GM06990 (cell line): ENCODE data around the gene NUP54.

Experiments used
- DNase-seq: peaks from one replicate; pipeline ENCODE4 v3.0.0-alpha.2; 2011; ENCODE audit not compliant: insufficient read length; ENCODE audit errors: extremely low read depth
- H3K27me3 ChIP-seq: replicated peaks from 2 replicates; pipeline ENCODE4 v1.6.0; 2011; ENCODE audit warnings: low read length; ENCODE audit not compliant: control insufficient read depth, insufficient read depth
- H3K36me3 ChIP-seq: 2 replicates; pipeline ENCODE4 v1.5.1; 2011; ENCODE audit warnings: low read length; ENCODE audit not compliant: control insufficient read depth, insufficient read depth
- H3K4me3 ChIP-seq: replicated peaks from 2 replicates; pipeline ENCODE4 v1.5.1; 2011; ENCODE audit warnings: low read depth, mild to moderate bottlenecking, control low read depth, low read length
- TF ChIP-seq, protein P1 (sequence below): IDR thresholded peaks from 2 replicates; pipeline ENCODE4 v1.5.1; 2011; ENCODE audit warnings: low read length, control low read depth, mild to moderate bottlenecking, inconsistent platforms; ENCODE audit not compliant: insufficient read depth, poor library complexity, severe bottlenecking

Gene NUP54, protein sequence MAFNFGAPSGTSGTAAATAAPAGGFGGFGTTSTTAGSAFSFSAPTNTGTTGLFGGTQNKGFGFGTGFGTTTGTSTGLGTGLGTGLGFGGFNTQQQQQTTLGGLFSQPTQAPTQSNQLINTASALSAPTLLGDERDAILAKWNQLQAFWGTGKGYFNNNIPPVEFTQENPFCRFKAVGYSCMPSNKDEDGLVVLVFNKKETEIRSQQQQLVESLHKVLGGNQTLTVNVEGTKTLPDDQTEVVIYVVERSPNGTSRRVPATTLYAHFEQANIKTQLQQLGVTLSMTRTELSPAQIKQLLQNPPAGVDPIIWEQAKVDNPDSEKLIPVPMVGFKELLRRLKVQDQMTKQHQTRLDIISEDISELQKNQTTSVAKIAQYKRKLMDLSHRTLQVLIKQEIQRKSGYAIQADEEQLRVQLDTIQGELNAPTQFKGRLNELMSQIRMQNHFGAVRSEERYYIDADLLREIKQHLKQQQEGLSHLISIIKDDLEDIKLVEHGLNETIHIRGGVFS

DNA sequence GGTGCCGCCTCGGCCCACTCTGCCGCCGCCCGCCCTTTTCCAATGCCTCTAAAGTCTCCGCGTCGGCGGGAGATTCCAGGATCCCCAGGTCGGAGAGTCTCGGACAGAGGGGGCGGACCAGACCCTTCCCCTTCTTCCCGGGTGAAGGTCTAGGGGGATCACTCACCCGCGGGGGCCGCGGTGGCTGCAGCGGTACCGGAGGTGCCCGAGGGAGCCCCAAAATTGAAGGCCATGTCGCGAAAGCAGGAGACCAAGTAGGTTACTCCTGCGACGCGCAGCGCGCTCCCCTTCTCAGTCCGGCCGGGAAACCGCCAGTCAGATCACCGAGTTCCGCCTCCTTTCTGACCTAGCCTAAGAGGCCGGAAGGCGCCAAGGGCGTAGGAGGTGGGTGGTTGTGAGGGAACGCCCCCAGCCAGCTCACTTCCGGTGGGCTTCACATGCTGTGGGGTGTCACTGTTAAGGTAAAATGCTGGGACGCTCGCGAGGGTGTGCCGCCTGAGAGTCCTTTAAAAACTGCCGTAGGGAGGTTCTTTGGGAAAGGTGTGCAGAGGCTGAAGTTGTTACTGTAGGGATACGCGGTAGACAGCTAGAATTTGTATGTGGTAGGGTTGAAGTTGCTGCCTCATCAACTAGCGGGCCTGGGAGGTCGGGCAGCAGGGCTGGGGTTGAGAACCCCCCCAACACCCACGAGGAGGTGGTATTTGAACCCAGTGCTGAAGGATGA, at the start of gene NUP54:
NUP54 (minus strand) TSS at position 256 of the 724 bp plus-strand sequence; CDS start at position 233, 23 bp downstream.
- DNase-seq = peak; percentile 99
- Histone ChIP-seq H3K4me3 (peak within 1 kb of the TSS; percentile 86), H3K27me3 (no peaks in the 10 kb centered on the region), H3K36me3 (no peaks in the 10 kb centered on the region)
- TF ChIP-seq, protein P1, sequence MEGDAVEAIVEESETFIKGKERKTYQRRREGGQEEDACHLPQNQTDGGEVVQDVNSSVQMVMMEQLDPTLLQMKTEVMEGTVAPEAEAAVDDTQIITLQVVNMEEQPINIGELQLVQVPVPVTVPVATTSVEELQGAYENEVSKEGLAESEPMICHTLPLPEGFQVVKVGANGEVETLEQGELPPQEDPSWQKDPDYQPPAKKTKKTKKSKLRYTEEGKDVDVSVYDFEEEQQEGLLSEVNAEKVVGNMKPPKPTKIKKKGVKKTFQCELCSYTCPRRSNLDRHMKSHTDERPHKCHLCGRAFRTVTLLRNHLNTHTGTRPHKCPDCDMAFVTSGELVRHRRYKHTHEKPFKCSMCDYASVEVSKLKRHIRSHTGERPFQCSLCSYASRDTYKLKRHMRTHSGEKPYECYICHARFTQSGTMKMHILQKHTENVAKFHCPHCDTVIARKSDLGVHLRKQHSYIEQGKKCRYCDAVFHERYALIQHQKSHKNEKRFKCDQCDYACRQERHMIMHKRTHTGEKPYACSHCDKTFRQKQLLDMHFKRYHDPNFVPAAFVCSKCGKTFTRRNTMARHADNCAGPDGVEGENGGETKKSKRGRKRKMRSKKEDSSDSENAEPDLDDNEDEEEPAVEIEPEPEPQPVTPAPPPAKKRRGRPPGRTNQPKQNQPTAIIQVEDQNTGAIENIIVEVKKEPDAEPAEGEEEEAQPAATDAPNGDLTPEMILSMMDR = no peak

DNA sequence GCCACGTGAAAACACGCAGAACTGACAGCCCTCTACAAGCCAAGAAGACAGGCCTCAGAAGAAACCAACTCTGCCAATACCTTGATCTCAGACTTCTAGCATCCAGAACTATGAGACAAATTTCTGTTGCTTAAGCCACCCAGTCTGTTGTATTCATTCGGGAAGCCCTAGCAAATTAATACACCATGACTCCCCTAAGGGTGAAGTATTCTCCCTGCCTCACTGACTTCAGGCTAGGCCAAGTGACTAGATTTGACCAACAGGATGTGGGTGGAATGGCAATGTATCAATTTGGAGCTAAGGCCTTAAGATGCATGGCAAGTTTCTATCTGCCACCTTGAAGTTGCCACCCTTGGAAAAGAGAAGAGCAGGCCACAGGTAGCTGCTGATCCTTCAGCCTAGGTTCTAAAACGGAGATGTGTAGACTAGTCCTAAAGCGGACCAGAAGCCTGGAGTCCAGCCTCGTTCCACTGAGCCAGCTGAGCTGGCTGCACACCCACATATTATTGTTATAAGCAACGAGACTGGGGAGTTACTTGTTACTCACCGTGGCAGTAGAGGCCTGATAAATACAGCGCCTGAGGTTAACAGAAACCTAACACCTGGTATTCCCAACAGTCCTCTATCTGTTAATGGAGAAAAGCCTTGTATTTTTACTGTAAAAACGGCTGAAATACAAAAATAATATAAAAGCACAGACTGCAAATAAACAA, 49.0 kb upstream of the NUP54 start:
- no peaks in the 10 kb centered on the region for H3K27me3 ChIP-seq
- TF ChIP-seq, protein P1 = no peak
- DNase-seq = no peak
- H3K4me3 ChIP-seq = no peak overlapping the region; the same call in 1 of the 2 replicates
- H3K36me3 ChIP-seq = peaks cover 6% of the 10 kb centered on the region

DNA sequence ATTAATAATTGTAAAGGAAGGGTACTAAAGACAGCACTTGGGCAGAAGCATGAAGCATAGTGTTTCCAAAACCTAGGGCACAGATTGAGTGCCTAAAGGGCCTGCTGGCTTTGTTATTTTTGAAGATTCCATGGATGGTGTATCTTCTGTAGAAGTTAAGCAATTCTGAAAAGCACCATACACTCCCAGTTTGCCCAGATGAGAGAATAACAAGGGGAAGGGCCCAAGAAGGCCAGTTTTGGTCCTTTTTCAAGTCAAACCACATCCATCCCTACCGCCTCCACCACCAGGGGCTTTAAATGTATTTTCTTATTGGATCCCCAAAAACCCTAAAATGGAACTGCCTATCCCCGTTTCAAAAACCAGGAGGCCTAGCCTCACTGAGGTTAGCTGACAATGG, 48.2 kb upstream of the NUP54 start:
- TF ChIP-seq, protein P1 = no peak
- Histone ChIP-seq H3K36me3 (peaks cover 6% of the 10 kb centered on the region), H3K4me3 (no peak overlapping the region), H3K27me3 (no peaks in the 10 kb centered on the region)
- no peak for DNase-seq

DNA sequence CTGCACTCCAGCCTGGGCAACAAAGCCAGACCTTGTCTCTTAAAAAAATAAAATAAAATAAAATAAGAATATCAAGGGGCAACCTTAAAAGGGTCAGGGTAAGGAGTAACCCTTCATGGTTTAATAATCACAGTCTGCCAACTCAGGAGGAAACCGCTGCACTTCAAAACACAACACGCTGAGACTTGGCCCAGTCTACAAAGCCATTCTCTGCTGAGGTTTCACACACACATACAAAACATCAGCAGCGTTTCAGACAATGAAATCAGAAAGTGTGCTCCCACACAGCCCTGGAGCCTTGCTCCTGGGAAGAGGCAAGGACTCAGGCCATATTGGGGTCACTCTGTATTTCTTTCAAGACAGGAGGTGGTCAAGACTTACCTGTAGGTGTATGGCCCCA, 47.1 kb upstream of the NUP54 start:
- Histone ChIP-seq H3K4me3 (0 out of 2 replicates have a peak overlapping the region, but pooled peaks have one; percentile 5), H3K27me3 (no peaks in the 10 kb centered on the region), H3K36me3 (peaks cover 6% of the 10 kb centered on the region)
- DNase-seq = no peak
- TF ChIP-seq, protein P1 = no peak

DNA sequence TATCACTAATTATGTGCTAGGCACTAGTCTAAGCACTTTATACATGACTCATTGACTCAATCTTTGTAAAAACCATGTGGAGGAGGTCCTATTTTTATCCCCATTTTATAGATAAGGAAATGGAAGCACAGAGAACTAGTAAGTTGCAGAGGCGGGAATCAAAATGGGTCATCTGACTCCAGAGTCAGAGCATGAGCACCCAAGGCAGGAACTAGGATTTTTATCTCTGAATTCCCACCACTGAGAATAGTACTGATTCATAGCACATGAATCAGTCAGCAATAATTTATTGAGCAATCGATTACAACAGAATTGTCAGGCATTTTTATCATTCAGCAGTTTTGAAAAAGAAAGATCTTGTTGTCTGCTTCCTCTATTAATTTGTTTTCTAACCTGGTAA, 46.1 kb upstream of the NUP54 start:
- no peak for DNase-seq

More for the DNA sequence above, 46.1 kb upstream of the NUP54 start:
- H3K4me3 ChIP-seq = no peak overlapping the region
- peaks cover 6% of the 10 kb centered on the region for H3K36me3 ChIP-seq
- no peaks in the 10 kb centered on the region for H3K27me3 ChIP-seq
- TF ChIP-seq, protein P1 = no peak
